ENCODE measurements around the gene ASB7. TPM values are rescaled to one million over a fixed set of nuclear protein-coding genes. Genes with fewer than 3 reads are reported as not detected.

The ASB7 gene
- total and polyA plus RNA-seq, 10 donors = 3.4 to 27.1 (median 16.2) TPM

GRCh38 chr15:100628746-100629145 lies 26.4 kb downstream of the ASB7 start:
- TF ChIP-seq, protein P1, sequence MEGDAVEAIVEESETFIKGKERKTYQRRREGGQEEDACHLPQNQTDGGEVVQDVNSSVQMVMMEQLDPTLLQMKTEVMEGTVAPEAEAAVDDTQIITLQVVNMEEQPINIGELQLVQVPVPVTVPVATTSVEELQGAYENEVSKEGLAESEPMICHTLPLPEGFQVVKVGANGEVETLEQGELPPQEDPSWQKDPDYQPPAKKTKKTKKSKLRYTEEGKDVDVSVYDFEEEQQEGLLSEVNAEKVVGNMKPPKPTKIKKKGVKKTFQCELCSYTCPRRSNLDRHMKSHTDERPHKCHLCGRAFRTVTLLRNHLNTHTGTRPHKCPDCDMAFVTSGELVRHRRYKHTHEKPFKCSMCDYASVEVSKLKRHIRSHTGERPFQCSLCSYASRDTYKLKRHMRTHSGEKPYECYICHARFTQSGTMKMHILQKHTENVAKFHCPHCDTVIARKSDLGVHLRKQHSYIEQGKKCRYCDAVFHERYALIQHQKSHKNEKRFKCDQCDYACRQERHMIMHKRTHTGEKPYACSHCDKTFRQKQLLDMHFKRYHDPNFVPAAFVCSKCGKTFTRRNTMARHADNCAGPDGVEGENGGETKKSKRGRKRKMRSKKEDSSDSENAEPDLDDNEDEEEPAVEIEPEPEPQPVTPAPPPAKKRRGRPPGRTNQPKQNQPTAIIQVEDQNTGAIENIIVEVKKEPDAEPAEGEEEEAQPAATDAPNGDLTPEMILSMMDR (IDR thresholded peaks at IDR 0.05 in 8 of 11, conservative IDR thresholded peaks at IDR 0.05 in 3 of 11) = no peak
- no peak for TF ChIP-seq POLR2A (IDR thresholded peaks at IDR 0.05)
- TF ChIP-seq POLR2AphosphoS5 (IDR thresholded peaks at IDR 0.05) = no peak
- no peaks in the 10 kb centered on the region for H3K9me3 ChIP-seq
- DNase-seq = no peak
- H3K27ac ChIP-seq = no peak overlapping the region
- intact Hi-C loops (cut with DNase I; ENCODE audit: low total_unique reads) = loop anchor here (5.0 to 10.0 kb wide), 3 partner anchors 244 to 636 kb away; no protein-coding TSS in a partner anchor
- H3K36me3 ChIP-seq = peaks cover 0 to 49% (median 25%) of the 10 kb centered on the region in 6 donors
- 76 to 90% (median 83%) methylated on average over 3 of the region's 3 CpGs for WGBS, 5 donors
- no peaks in the 10 kb centered on the region for H3K27me3 ChIP-seq (replicated peaks in 1 of 7)
- peaks cover 0 to 33% (median 3%) of the 10 kb centered on the region in 6 donors for H3K4me1 ChIP-seq
- H3K4me3 ChIP-seq = no peak overlapping the region

- Histone ChIP-seq H3K4me1 (peaks cover 0 to 62% (median 5%) of the 10 kb centered on the region in 6 donors), H3K27ac (no peak overlapping the region), H3K36me3 (peaks cover 0 to 58% (median 25%) of the 10 kb centered on the region in 6 donors), H3K9me3 (no peaks in the 10 kb centered on the region), H3K4me3 (no peak overlapping the region), H3K27me3 (replicated peaks in 1 of 7) (no peaks in the 10 kb centered on the region)
- intact Hi-C loops (cut with DNase I; ENCODE audit: low total_unique reads) = no loop called here
- TF ChIP-seq POLR2AphosphoS5 (IDR thresholded peaks at IDR 0.05) (no peak), POLR2A (IDR thresholded peaks at IDR 0.05) (no peak)
- TF ChIP-seq, protein P1 (IDR thresholded peaks at IDR 0.05 in 8 of 11, conservative IDR thresholded peaks at IDR 0.05 in 3 of 11) = no peak
- WGBS, 5 donors = 86 to 94% (median 90%) methylated on average over 10 of the region's 10 CpGs
- no peak for DNase-seq
Observed at GRCh38 chr15:100631831-100632230, 29.4 kb downstream of the ASB7 start.

- Histone ChIP-seq H3K27ac (no peak overlapping the region), H3K36me3 (peaks cover 0 to 61% (median 25%) of the 10 kb centered on the region in 6 donors), H3K4me3 (no peak overlapping the region), H3K4me1 (peaks cover 0 to 74% (median 2%) of the 10 kb centered on the region in 6 donors), H3K9me3 (no peaks in the 10 kb centered on the region), H3K27me3 (replicated peaks in 1 of 7) (no peaks in the 10 kb centered on the region)
- 76 to 88% (median 84%) methylated on average over 1 of the region's 1 CpG for WGBS, 5 donors
- no peak for DNase-seq
- intact Hi-C loops (cut with DNase I; ENCODE audit: low total_unique reads) = no loop called here
- TF ChIP-seq, protein P1 (IDR thresholded peaks at IDR 0.05 in 8 of 11, conservative IDR thresholded peaks at IDR 0.05 in 3 of 11) = no peak
- TF ChIP-seq POLR2A (IDR thresholded peaks at IDR 0.05) (no peak), POLR2AphosphoS5 (IDR thresholded peaks at IDR 0.05) (no peak)
Observed at GRCh38 chr15:100633763-100634075, 31.3 kb downstream of the ASB7 start.

DNA sequence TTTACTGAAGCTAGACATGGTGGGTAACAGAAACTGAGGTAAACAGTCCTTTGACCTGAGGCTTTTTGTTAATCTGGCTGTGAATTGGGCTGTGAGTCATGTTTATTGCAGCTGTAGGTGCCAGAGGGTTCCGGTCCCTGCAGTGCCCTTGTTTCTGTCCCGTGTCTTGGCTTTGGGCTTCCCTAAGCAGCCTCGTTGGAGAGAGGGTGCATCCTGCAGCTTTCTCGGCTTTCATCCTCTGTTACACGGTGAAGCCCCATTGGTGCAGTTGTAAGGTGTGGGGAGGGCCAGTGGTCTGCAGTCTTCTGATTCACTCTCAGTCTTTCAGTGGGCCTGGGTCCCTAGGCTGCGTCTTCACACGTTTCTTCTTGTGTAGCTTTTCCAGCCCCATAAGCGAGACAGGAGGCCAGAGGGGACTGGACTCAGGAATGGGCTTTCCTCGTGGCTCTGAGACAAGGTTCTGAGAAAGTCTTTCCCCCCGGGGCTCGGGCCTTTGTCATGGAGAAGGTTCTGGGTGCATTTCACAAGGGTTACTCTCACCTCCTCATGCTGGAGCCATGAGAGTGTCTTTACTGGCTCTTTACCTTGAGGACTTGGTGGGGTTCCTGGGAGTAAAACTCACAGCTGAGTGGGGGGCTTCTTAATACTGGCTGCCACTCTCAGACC lies 33.1 kb downstream of the ASB7 start:
- no peaks in the 10 kb centered on the region for H3K9me3 ChIP-seq

More for the DNA sequence above, 33.1 kb downstream of the ASB7 start:
- no peak for TF ChIP-seq POLR2AphosphoS5 (IDR thresholded peaks at IDR 0.05)
- TF ChIP-seq, protein P1 (IDR thresholded peaks at IDR 0.05 in 8 of 11, conservative IDR thresholded peaks at IDR 0.05 in 3 of 11) = no peak
- TF ChIP-seq POLR2A (IDR thresholded peaks at IDR 0.05) = no peak
- 89 to 95% (median 93%) methylated on average over 11 of the region's 11 CpGs for WGBS, 5 donors
- Histone ChIP-seq H3K4me3 (no peak overlapping the region), H3K27me3 (replicated peaks in 1 of 7) (no peaks in the 10 kb centered on the region), H3K4me1 (peaks cover 0 to 86% (median 2%) of the 10 kb centered on the region in 6 donors), H3K36me3 (peaks cover 0 to 44% (median 16%) of the 10 kb centered on the region in 6 donors), H3K27ac (no peak overlapping the region)
- DNase-seq = no peak
- intact Hi-C loops (cut with DNase I; ENCODE audit: low total_unique reads) = no loop called here
